Neural progenitor cell (in vitro differentiated cells): ENCODE results near the gene DARS1. TPM values are rescaled to one million over a fixed set of nuclear protein-coding genes. Genes with fewer than 3 reads are reported as not detected.
A peak's percentile ranks its signal among the peaks of the same experiment; 100 is the strongest.

Source experiments
- DNase-seq: peaks from one replicate; pipeline ENCODE4 v3.0.0-alpha.2; 2016; ENCODE audit warnings: low spot score
- H2AFZ ChIP-seq: fragments of 200-600 bp; sonication (generic); replicated peaks from 2 replicates; pipeline ENCODE4 v1.6.1; 2016; ENCODE audit warnings: antibody characterized with exemption
- H3F3A ChIP-seq: fragments of 200-600 bp; sonication (generic); 2 replicates; pipeline ENCODE4 v1.6.1; 2016; ENCODE audit warnings: antibody characterized with exemption, low read depth
- H3K27ac ChIP-seq: fragments of 200-600 bp; sonication (generic); 2 replicates; pipeline ENCODE4 v1.5.1; 2016; ENCODE audit warnings: mild to moderate bottlenecking
- H3K27me3 ChIP-seq: fragments of 200-600 bp; sonication (generic); 2 replicates; pipeline ENCODE4 v1.6.1; 2016; ENCODE audit warnings: mild to moderate bottlenecking, moderate library complexity
- H3K36me3 ChIP-seq: fragments of 200-600 bp; sonication (generic); 2 replicates; pipeline ENCODE4 v1.5.1; 2016
- H3K4me1 ChIP-seq: fragments of 200-600 bp; sonication (generic); 2 replicates; pipeline ENCODE4 v1.6.1; 2016; ENCODE audit warnings: mixed run types
- H3K4me2 ChIP-seq: fragments of 200-600 bp; sonication (generic); 2 replicates; pipeline ENCODE4 v1.6.1; 2016
- H3K4me3 ChIP-seq: fragments of 200-600 bp; sonication (generic); 2 replicates; pipeline ENCODE4 v1.5.1; 2016
- H3K79me2 ChIP-seq: fragments of 200-600 bp; sonication (generic); 2 replicates; pipeline ENCODE4 v1.6.1; 2016; ENCODE audit warnings: low read depth
- H3K9ac ChIP-seq: fragments of 200-600 bp; sonication (generic); 2 replicates; pipeline ENCODE4 v1.6.1; 2016
- H3K9me3 ChIP-seq: fragments of 200-600 bp; sonication (generic); 2 replicates; pipeline ENCODE4 v1.5.1; 2016; ENCODE audit warnings: low read depth
- H4K20me1 ChIP-seq: fragments of 200-600 bp; sonication (generic); 2 replicates; pipeline ENCODE4 v1.6.1; 2016; ENCODE audit warnings: low read depth
- H3K27ac Mint-ChIP-seq: 3 replicates; pipeline ENCODE4 v1.8.0; 2021; ENCODE audit warnings: mixed read lengths
- H3K27me3 Mint-ChIP-seq: 2 replicates; pipeline ENCODE4 v1.8.0; 2022; ENCODE audit warnings: low read depth, mild to moderate bottlenecking, inconsistent platforms, moderate library complexity, mixed read lengths; ENCODE audit not compliant: insufficient read depth
- H3K36me3 Mint-ChIP-seq: 3 replicates; pipeline ENCODE4 v1.8.0; 2021; ENCODE audit warnings: mixed read lengths
- H3K4me1 Mint-ChIP-seq: 3 replicates; pipeline ENCODE4 v1.8.0; 2021; ENCODE audit warnings: mixed read lengths
- H3K4me3 Mint-ChIP-seq: 3 replicates; pipeline ENCODE4 v1.8.0; 2021; ENCODE audit warnings: mild to moderate bottlenecking, moderate library complexity, mixed read lengths
- H3K9me3 Mint-ChIP-seq: 3 replicates; pipeline ENCODE4 v1.8.0; 2020; ENCODE audit warnings: mixed read lengths
- CTCF ChIP-seq: fragments of 200-600 bp; sonication (generic); IDR thresholded peaks from 2 replicates; pipeline ENCODE4 v1.5.1; 2017; ENCODE audit warnings: antibody characterized with exemption, mild to moderate bottlenecking
- EZH2 ChIP-seq: fragments of 200-600 bp; sonication (generic); IDR thresholded peaks from 2 replicates; pipeline ENCODE4 v1.6.1; 2017; ENCODE audit warnings: antibody characterized with exemption, mild to moderate bottlenecking, moderate library complexity
- EZH2phosphoT487 ChIP-seq: fragments of 200-600 bp; sonication (generic); IDR thresholded peaks from 2 replicates; pipeline ENCODE4 v1.6.1; 2017; ENCODE audit warnings: antibody characterized with exemption
- total RNA-seq: library from RNA; depleted of rRNA; stranded (reverse); fragments of >200 nt; gene quantifications from 2 replicates; pipeline ENCODE4 v1.2.3, GENCODE V29; 2015; ENCODE audit warnings: low replicate concordance

DARS1 gene
- total RNA-seq, 1 donor from 2014 or later: 227 TPM

GRCh38 chr2:136016836-136017235 lies 31.4 kb upstream of the DARS1 start:
- Mint-ChIP-seq H3K36me3 (no peaks in the 10 kb centered on the region), H3K4me1 (peaks cover 61% of the 10 kb centered on the region), H3K27ac (no peak overlapping the region), H3K4me3 (no peak overlapping the region), H3K27me3 (peaks cover 5% of the 10 kb centered on the region), H3K9me3 (no peaks in the 10 kb centered on the region)
- Histone ChIP-seq H3K9me3 (no peaks in the 10 kb centered on the region), H3F3A (no peaks in the 10 kb centered on the region), H3K4me2 (no peak overlapping the region), H3K79me2 (no peaks in the 10 kb centered on the region), H3K27me3 (no peaks in the 10 kb centered on the region), H3K9ac (no peak overlapping the region), H3K4me3 (no peak overlapping the region), H2AFZ (no peak overlapping the region), H4K20me1 (no peaks in the 10 kb centered on the region), H3K4me1 (peaks cover 9% of the 10 kb centered on the region), H3K27ac (no peak overlapping the region), H3K36me3 (no peaks in the 10 kb centered on the region)
- DNase-seq: no peak
- TF ChIP-seq EZH2phosphoT487: no peak
- TF ChIP-seq CTCF: no peak
- TF ChIP-seq EZH2: no peak

GRCh38 chr2:136016427-136016826 lies 31.0 kb upstream of the DARS1 start:
- Histone ChIP-seq H3F3A (no peaks in the 10 kb centered on the region), H3K27ac (no peak overlapping the region), H3K4me1 (peaks cover 8% of the 10 kb centered on the region), H3K4me3 (no peak overlapping the region), H4K20me1 (no peaks in the 10 kb centered on the region), H3K79me2 (no peaks in the 10 kb centered on the region), H3K36me3 (no peaks in the 10 kb centered on the region), H2AFZ (no peak overlapping the region), H3K4me2 (no peak overlapping the region), H3K27me3 (no peaks in the 10 kb centered on the region), H3K9me3 (no peaks in the 10 kb centered on the region), H3K9ac (no peak overlapping the region)
- Mint-ChIP-seq H3K9me3 (no peaks in the 10 kb centered on the region), H3K4me1 (peaks cover 59% of the 10 kb centered on the region), H3K27ac (peak overlapping the region; percentile 18), H3K27me3 (peaks cover 5% of the 10 kb centered on the region), H3K36me3 (no peaks in the 10 kb centered on the region), H3K4me3 (no peak overlapping the region)
- no peak for DNase-seq
- TF ChIP-seq CTCF (no peak), EZH2 (no peak), EZH2phosphoT487 (no peak)

GRCh38 chr2:136015699-136016098 lies 30.3 kb upstream of the DARS1 start:
- TF ChIP-seq CTCF: no peak
- no peak for TF ChIP-seq EZH2phosphoT487
- TF ChIP-seq EZH2: no peak

More at GRCh38 chr2:136015699-136016098, 30.3 kb upstream of the DARS1 start:
- Histone ChIP-seq H3F3A (no peaks in the 10 kb centered on the region), H3K9ac (no peak overlapping the region), H3K27me3 (no peaks in the 10 kb centered on the region), H3K9me3 (no peaks in the 10 kb centered on the region), H3K36me3 (no peaks in the 10 kb centered on the region), H3K79me2 (no peaks in the 10 kb centered on the region), H3K4me1 (peaks cover under 1% of the 10 kb centered on the region), H3K27ac (no peak overlapping the region), H3K4me3 (no peak overlapping the region), H2AFZ (no peak overlapping the region), H4K20me1 (no peaks in the 10 kb centered on the region), H3K4me2 (no peak overlapping the region)
- H3K4me3 Mint-ChIP-seq: no peak overlapping the region
- peaks cover 54% of the 10 kb centered on the region for H3K4me1 Mint-ChIP-seq
- no peak for DNase-seq
- peak overlapping the region; percentile 2 for H3K27ac Mint-ChIP-seq
- no peaks in the 10 kb centered on the region for H3K36me3 Mint-ChIP-seq
- no peaks in the 10 kb centered on the region for H3K9me3 Mint-ChIP-seq
- H3K27me3 Mint-ChIP-seq: peaks cover 5% of the 10 kb centered on the region
